Measurements from ENCODE around the gene FCSK.

- TF ChIP-seq CTCF (conservative IDR thresholded peaks at IDR 0.05; ENCODE audit: low read depth, low read length), result no peak
- no peak for TF ChIP-seq EZH2 (IDR thresholded peaks at IDR 0.05; ENCODE audit: borderline replicate concordance, low read depth, low read length, poor library complexity, severe bottlenecking)
These were observed 46.6 kb upstream of the FCSK start for GRCh38 chr16:70407811-70408274.

Data from A673 (cell line).